ENCODE data around the gene BHLHA15. TPM values are rescaled to one million over a fixed set of nuclear protein-coding genes. Genes with fewer than 3 reads are reported as not detected.

BHLHA15 gene
- total and polyA plus RNA-seq, 9 of the 15 experiments (the other 6 are each of a cell fraction or from before 2014, with no cell fraction given) = 0.22 to 2.0 (median 1.1) TPM; not detected in 4

DNA sequence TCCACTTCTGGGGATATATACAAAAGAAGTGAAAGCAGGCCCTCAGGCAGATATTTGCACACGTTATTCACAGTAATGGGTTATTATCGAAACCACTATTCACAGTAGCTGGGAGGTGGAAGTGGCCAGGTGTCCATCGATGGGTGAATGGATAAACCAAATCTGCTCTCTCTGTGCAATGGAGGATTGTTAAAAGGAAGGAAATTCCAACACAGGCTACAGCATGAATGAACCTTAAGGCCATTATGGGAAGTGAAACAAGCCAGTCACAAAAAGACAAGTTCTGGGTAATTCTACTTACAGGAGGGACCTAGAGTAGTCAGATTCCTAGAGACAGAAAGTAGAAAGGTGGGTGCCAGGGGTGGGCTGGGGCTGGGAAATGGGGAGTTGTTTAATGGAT is 48.5 kb upstream of the BHLHA15 start:
- 66% methylated on average over 3 of the region's 3 CpGs for WGBS (ENCODE audit: insufficient coverage, low coverage, missing lambda C conversion rate)
- in situ Hi-C loops (cut with MboI) = no loop called here
- no peak for FAIRE-seq

More for the DNA sequence above, 48.5 kb upstream of the BHLHA15 start:
- intact Hi-C loops (cut with micrococcal nuclease) = no loop called here
- Histone ChIP-seq H4K20me1 (replicated peaks; ENCODE audit: control insufficient read depth, insufficient read depth, low read length) (peaks cover 15% of the 10 kb centered on the region; the same call in 1 of the 2 replicates), H3K4me2 (ENCODE audit: insufficient read depth, low read length) (no peak overlapping the region), H3K9ac (ENCODE audit: insufficient read depth in 1 of 2, low read depth in 2 of 2, low read length in 2 of 2) (no peak overlapping the region), H3K9me3 (replicated peaks; ENCODE audit: control insufficient read depth, insufficient read depth, low read depth, low read length) (no peaks in the 10 kb centered on the region), H3K27me3 (ENCODE audit: control insufficient read depth in 2 of 2, insufficient read depth in 2 of 2, low read length in 2 of 2) (no peaks in the 10 kb centered on the region), H3K9me1 (ENCODE audit: control insufficient read depth, insufficient read depth, low read length) (no peaks in the 10 kb centered on the region), H2AFZ (ENCODE audit: low read depth, low read length) (no peak overlapping the region), H3K27ac (ENCODE audit: extremely low read depth, low read depth, low read length) (no peak overlapping the region), H3K4me1 (replicated peaks in 1 of 2; ENCODE audit: control insufficient read depth in 2 of 2, insufficient read depth in 2 of 2, low read length in 2 of 2) (peaks cover 0 to 5% of the 10 kb centered on the region in 2 experiments; a peak in 1 of 5 replicates), H3K79me2 (ENCODE audit: control insufficient read depth, insufficient read depth, low read length) (no peaks in the 10 kb centered on the region), H3K4me3 (no peak overlapping the region), H3K36me3 (ENCODE audit: control insufficient read depth, insufficient read depth, low read length) (peaks cover 5% of the 10 kb centered on the region; the same call in 1 of the 3 replicates)
- POLR2A ChIA-PET = interaction anchor here (0.9 to 1.3 kb wide), 2 partner anchors 10 to 22 kb away, joined by 3 to 4 read pairs; no protein-coding TSS in a partner anchor
- no TSS peak for BruUV-seq (replicated peaks)
- no peak for TF ChIP-seq POLR2H (tag; IDR thresholded peaks at IDR 0.05; ENCODE audit: low read depth)
- TF ChIP-seq, protein P1, sequence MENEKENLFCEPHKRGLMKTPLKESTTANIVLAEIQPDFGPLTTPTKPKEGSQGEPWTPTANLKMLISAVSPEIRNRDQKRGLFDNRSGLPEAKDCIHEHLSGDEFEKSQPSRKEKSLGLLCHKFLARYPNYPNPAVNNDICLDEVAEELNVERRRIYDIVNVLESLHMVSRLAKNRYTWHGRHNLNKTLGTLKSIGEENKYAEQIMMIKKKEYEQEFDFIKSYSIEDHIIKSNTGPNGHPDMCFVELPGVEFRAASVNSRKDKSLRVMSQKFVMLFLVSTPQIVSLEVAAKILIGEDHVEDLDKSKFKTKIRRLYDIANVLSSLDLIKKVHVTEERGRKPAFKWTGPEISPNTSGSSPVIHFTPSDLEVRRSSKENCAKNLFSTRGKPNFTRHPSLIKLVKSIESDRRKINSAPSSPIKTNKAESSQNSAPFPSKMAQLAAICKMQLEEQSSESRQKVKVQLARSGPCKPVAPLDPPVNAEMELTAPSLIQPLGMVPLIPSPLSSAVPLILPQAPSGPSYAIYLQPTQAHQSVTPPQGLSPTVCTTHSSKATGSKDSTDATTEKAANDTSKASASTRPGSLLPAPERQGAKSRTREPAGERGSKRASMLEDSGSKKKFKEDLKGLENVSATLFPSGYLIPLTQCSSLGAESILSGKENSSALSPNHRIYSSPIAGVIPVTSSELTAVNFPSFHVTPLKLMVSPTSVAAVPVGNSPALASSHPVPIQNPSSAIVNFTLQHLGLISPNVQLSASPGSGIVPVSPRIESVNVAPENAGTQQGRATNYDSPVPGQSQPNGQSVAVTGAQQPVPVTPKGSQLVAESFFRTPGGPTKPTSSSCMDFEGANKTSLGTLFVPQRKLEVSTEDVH (IDR thresholded peaks at IDR 0.05; ENCODE audit: low read depth, partially characterized antibody) = no peak
- TF ChIP-seq ZNF311 (CRISPR knock-in tag; IDR thresholded peaks at IDR 0.05) = no peak
- TF ChIP-seq CBFA2T2 (conservative IDR thresholded peaks at IDR 0.05) = no peak
- TF ChIP-seq, protein P2, sequence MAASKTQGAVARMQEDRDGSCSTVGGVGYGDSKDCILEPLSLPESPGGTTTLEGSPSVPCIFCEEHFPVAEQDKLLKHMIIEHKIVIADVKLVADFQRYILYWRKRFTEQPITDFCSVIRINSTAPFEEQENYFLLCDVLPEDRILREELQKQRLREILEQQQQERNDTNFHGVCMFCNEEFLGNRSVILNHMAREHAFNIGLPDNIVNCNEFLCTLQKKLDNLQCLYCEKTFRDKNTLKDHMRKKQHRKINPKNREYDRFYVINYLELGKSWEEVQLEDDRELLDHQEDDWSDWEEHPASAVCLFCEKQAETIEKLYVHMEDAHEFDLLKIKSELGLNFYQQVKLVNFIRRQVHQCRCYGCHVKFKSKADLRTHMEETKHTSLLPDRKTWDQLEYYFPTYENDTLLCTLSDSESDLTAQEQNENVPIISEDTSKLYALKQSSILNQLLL (CRISPR knock-in tag; IDR thresholded peaks at IDR 0.05; ENCODE audit: borderline replicate concordance) = no peak
- no peak for TF ChIP-seq GATAD2B (IDR thresholded peaks at IDR 0.05; ENCODE audit: borderline replicate concordance)
- TF ChIP-seq ZC3H11A (IDR thresholded peaks at IDR 0.05; ENCODE audit: low read depth, low read length) = no peak
- TF ChIP-seq ZNF224 (CRISPR knock-in tag; IDR thresholded peaks at IDR 0.05) = no peak
- CTCF ChIA-PET (ENCODE audit: low intra/inter-chr PET ratio) = no interaction called here
- no peak for DNase-seq (ENCODE audit: extremely low read depth in 1 of 4, low spot score in 3 of 4)
- ATAC-seq = no peak

Measured in K562 (cell line).